Fibroblast of the aortic adventitia (primary cell): ENCODE measurements around the gene DOK4. TPM values are rescaled to one million over a fixed set of nuclear protein-coding genes. Genes with fewer than 3 reads are reported as not detected.
A peak's percentile ranks its signal among the peaks of the same experiment; 100 is the strongest.

Experiments
- DNase-seq: peaks from one replicate; pipeline ENCODE4 v3.0.0-alpha.2; 2010; ENCODE audit warnings: low read depth
- H3K4me3 ChIP-seq: 2 replicates; pipeline ENCODE4 v1.5.1; 2011; ENCODE audit warnings: low read depth, mild to moderate bottlenecking, control low read depth, low read length, moderate library complexity
- CTCF ChIP-seq: IDR thresholded peaks from 2 replicates; pipeline ENCODE4 v1.5.1; 2011; ENCODE audit warnings: mild to moderate bottlenecking, low read length, control low read depth, inconsistent platforms; ENCODE audit not compliant: insufficient read depth
- total RNA-seq: library from RNA; depleted of rRNA; stranded (reverse); fragments of >200 nt; gene quantifications from 2 replicates; pipeline ENCODE4 v1.2.3, GENCODE V29; 2012; ENCODE audit warnings: low replicate concordance

DOK4 gene
- total RNA-seq, 1 donor = 29.6 TPM

DNA sequence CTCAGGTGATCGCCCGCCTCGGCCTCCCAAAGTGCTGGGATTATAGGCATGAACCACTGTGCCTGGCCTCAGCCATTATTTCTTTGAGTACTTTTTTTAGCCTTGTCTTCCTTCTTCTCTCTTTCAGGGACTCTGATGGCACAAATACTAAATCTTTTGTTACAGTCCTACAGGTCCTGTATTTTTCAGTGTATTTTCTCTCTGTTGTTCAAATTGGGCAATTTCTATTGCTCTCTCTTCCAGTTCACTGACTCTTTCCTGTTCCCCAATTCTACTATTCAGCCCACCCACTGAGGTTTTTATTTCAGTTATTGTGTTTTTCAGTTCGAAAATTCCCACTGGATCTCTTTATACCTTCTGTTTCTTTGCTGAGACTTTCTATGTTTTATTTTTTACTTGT is 7.5 kb upstream of the DOK4 start:
- H3K4me3 ChIP-seq = no peak overlapping the region
- no peak for DNase-seq
- no peak for TF ChIP-seq CTCF

GRCh38 chr16:57489229-57489628 is 2.9 kb upstream of the DOK4 start:
- no peak for TF ChIP-seq CTCF
- H3K4me3 ChIP-seq = no peak overlapping the region
- no peak for DNase-seq

- no peak for TF ChIP-seq CTCF
- no peak for DNase-seq
- H3K4me3 ChIP-seq = peak overlapping the region; percentile 85
Observed at GRCh38 chr16:57486858-57487834, 853 bp upstream of the DOK4 start.

GRCh38 chr16:57485091-57485915 is 990 bp downstream of the DOK4 start:
- TF ChIP-seq CTCF = no peak
- H3K4me3 ChIP-seq = peak overlapping the region; percentile 85
- DNase-seq = no peak

DNA sequence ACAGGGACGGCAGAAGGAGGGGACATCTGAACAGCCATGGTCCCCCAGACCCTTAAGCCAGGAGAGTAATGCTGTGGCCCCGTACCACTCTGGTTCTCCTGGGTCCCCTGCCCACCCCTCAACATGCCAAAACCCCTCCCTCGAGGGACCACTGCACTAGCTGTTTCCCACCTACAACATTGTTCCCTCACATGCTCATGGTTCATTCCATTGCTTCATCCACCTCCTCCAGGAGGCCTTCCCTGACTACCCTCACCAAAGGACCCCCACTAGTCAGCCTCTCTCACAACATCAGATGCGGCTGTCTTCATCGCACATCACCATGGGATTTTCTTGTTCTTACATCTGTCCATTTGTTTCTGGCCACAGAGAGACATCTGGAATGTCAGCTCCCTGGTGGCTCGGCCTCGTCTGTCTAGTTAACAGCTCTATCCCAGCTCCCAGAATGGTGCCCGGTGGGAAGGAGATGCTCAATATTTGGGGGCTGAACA is 1.7 kb downstream of the DOK4 start:
- no peak for TF ChIP-seq CTCF
- no peak for DNase-seq
- peak overlapping the region; percentile 85 for H3K4me3 ChIP-seq

DNA sequence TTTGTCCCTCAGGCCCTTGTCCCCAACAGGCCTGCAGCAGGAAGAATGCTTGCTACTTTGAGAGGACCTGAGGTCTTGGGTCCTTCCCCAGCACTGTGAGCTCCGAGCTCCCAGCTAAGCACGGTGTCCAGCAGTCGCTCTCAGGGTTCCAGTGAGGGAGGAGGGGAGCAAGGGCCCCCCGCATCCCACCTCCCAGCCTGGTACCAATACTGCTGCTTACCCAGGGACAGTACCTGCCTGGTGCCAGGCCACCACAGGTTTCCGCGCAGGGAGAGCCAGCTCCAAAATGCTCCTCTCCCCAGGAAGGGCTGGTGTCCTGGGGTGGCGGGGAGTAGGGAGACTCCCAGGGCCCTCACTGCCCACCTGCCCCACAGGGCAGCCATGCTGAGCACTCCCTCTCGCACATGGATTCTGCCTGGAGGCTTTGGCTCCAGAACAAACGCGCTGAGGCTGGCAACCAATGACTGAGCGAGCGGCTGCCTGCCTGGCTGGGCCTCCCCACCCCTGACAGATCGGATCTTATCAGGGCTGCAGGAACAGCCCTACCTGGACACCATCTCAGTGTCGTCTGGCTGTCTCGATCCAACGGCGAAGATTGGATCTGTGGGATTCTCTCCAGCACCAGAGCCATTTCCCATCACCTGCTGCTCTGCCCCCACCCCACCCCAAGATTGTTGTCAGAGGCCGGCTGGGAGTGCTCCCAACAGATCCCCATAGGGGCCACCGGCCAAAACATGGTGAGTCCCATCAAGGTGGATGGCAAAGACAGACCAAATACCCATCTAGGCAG is 2.4 kb downstream of the DOK4 start:
- no peak overlapping the region for H3K4me3 ChIP-seq
- no peak for DNase-seq
- TF ChIP-seq CTCF = no peak
